Stimulated activated CD8-positive, alpha-beta memory T cell treated with anti-CD3 and anti-CD28 coated beads, Interleukin-12 subunit alpha, Interleukin-12 subunit beta, amount 100 ng/mL, for 24 hours (primary cell): Measurements from ENCODE around the gene NHS.
"Not testable (repeated sequence)": the region's sequence is repeated elsewhere in the genome, so short reads cannot be mapped to it uniquely, and the experiment has no call there.

ENCODE experiments used
- DNase-seq: peaks from one replicate; pipeline ENCODE4 v3.0.0-alpha.2; 2020; ENCODE audit errors: extremely low read depth

NHS gene

GRCh38 chrX:17549107-17549651 is 174.2 kb downstream of the NHS start:
- DNase-seq: no peak

GRCh38 chrX:17550011-17550410 is 175.0 kb downstream of the NHS start:
- DNase-seq: no peak

DNA sequence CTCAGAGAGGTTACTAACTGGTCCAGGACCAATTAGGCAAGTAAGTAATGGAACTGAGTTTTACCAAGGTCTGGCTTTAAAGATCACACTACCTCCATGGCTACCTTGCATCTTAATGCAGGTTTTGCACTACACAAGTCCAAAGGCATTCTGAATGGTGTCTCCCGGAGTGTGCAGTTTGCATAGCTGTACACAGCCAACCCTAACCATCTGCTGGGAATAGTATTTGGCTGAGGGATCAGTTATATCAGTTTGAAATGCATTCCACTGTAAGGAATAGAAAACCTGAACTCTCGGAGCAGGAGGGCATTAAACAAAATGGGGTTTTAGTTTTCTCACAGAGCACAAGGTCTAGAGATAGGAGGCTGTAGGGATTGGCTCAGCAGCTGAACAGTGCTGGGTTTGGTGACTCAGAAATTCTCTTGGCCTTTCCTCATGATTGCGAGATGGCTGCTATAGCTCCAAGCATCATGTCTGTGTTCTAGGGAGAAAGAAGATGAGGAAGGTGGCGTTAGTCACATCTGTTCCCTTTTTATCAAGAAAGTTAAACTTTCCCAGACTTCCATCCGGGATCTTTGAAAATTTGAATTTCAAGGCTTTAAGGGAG is 177.1 kb downstream of the NHS start:
- no peak for DNase-seq

DNA sequence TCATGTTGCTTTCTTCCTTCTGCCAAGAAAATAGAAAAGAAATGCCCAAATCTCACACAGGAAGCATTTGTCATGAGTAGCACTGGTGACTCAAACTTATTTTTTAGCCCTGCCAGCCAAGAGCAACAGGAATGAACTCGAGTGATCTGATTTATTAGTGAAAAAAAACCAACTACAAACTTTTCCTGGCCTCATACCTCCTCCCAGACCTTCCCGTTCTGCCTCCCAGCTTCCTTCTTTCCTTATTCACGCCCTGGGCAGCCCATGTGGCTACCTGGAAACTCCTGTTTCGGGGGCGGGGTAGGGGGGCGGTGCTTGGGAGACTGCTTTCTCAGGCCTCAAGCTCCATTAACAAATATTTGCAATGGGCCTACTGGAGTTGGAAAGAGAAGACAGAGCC is 178.5 kb downstream of the NHS start:
- DNase-seq: no peak

DNA sequence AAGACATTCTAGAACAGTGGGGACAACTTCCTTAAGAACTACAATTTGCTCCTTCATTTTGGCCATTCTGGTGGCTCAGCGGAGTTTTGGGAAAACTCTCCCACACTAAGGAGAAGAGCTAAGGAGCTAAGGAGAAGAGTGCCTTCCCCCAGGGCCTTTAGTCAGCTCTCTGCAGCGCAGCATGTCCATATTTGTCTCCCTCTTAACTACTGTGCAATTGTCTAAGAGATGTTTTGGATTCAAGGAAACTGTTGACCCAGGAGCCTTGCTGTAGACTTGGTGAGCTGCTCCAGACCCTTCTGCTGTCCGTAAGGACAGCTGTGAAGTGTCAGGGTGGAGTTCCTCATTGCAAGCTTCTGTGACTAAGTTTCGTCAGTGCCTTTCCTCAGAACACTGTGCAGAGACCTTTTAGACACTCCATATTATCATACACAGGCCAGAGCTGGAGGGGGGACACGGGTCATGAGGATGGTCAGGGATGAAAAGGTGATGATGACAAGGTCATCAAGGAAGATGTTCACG is 179.0 kb downstream of the NHS start:
- no peak for DNase-seq

DNA sequence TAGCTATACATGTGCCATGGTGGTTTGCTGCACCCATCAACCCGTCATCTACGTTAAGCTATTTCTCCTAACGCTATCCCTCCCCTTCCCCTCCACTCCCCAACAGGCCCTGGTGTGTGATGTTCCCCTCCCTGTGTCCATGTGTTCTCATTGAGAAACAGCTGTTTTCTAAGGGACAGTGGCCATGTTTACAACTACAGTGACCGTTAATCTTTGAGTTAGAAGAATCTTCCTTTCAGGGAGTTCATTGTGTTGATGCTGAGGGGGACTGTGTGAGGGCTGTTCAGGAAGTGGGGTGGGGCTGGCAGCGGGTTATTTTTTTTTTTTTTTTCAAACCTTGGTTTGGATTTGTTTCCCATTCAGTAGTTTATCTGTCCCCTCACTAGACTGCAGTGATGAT is 179.9 kb downstream of the NHS start:
- no peak for DNase-seq

DNA sequence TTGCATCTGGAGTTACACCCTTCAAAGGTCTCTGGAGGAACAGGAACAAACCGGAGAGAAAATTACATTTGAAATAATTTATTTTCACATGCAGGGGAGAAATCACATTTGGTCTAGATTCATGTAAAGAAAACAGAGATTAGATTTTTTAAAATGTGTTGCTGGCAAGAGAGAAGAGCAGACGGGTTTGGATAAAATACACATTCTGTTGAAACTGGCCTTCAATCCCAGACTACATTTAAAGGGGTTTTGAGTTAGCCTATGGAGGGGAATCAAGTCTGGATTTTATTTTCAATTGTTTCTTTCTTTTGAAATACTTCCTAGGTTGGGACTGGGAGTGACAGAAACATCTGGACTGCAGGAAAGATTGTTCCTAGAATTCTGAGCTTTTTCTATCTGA is 180.8 kb downstream of the NHS start:
- no peak for DNase-seq

DNA sequence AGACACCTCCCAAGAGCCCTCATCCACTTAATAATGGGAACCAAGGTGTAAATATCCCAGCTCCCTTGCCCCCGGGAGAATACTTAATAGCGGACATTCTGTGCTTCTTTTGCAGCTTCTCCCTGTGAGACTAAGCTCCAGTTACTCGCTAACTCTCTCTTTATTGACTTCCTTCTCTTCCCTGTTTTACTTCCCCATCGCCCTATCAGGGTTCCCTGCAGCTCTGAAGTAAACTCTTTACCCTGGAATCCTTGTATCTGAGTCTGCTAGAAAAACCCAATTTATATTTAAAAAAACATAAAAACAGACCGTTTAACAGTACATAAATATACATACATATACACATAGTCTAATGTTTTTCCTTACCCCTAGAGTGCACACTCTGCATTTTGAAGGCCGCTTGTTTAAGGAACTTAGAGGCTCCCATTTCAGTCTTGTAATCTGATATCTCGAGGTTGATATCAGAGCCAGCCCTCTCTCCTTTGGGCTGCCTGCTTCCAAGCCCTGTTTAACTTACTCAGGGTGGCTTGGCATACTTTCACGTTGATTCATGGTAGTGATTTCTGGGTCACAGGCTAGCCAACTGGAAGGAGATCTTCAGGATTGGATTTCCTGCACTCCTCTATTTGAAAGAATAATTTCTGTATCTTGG is 184.9 kb downstream of the NHS start:
- DNase-seq: no peak

- DNase-seq: no peak
These were observed 185.4 kb downstream of the NHS start for GRCh38 chrX:17560385-17560784.

DNA sequence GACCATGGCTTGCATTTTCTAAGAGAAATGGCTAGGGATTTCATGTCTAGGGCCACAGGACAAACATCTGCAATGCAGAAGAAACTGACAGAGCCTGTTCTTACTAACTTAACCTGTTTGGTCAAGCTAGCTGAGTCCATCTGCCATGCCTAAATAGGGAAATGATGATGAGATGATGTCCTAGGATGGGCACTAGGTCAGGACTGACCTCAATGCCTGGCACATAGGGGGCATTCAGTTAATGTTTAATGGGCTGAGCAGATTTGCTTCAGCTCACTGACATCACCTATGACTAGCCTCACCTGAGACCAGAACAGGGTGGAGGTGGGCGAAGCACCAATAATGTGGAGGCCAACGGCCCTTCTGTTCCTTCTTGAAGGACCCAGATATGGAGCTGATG is 188.1 kb downstream of the NHS start:
- no peak for DNase-seq

DNA sequence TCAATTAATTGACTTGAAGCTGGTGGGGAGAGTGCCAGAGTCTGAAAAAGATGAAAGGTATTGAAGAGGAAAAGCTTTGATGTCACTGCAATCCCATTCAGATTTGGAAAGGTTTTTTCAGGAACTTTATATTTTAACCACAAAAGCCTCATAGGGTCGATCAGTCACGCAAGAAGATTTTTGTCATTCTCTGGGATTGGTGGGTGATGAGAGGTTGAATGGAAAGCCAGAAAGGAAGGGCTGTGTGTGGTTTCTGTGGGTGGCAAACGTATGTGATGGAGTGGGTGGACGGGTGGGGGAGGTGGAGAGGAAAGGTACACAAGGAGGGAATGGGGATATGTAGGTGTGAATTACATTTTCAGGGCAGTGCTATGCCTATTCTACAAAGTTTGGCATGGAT is 188.5 kb downstream of the NHS start:
- no peak for DNase-seq

DNA sequence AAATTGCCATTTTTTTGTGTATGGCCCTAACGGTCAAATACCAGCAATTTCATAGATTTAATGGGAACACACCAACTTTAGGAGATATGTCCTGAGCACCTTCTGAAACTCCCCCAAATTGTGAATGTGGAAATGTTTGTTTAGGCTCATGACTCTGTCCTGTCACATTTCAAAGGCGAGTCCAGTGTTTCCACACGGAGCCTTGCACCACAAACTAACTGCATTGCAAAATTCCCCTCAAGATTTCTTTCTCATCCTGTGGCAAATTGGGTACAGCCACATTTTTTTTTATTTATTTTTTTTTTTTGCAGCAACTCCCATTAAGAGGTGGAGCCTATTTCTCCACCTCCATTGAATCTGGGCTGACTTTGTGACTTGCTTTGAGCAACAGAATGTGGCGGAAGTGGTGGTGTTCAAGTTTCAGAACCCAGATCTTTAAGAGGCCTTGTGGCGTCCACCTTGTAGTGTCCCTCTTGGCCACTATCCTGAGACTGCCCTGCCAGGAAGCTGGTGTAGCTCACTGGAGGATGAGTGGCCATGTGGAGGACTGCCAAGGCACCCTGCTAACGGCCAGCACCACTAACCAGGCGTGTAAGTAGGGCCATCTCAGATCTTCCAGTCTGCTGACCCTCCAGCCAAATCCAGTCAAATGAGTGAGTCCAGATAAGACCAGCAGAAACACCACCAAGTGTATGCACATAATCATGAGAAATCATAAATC is 189.8 kb downstream of the NHS start:
- no peak for DNase-seq

DNA sequence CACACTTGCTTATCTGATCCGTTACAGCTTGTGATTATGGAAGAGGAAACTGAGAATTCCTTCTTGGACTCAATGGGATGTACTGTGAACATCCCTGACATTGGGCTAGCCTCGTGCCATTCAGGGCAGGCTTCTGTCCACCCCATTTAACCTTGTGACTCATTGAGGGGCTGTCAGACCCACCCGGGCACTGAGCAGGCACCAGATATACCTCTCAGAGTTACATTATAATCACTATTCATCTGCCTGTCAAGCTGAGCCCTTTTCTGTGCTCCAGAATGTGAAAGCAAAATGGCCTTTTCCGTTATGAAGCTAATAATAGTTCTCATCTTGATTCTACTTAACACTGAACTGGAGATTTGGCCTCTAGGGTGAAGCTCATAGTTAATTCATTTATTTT is 191.7 kb downstream of the NHS start:
- no peak for DNase-seq

- DNase-seq: no peak
These were observed 192.2 kb downstream of the NHS start for GRCh38 chrX:17567187-17567586.

DNA sequence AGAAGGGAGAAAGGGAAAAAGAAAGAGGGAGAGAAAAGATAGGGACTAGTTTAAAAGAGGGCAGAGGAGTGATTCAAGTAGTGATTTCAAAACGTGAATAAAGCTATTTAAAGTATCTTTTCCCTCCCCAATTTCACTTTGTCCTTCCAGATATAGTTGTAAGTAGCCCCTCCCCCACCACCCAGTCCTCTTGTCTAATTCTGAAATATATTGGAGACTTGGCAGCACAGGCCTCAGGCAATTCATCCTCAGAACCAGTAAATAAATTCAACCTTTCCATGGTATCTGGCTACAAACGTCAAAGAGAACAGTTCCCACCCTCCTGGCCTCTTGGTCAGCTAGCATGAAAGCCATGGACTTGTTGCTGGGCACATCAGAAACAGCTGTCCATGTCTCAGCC is 192.8 kb downstream of the NHS start:
- DNase-seq: no peak

GRCh38 chrX:17568804-17569203 is 193.8 kb downstream of the NHS start:
- not testable (repeated sequence) for DNase-seq

- no peak for DNase-seq
These were observed 204.0 kb downstream of the NHS start for GRCh38 chrX:17579026-17579425.

DNA sequence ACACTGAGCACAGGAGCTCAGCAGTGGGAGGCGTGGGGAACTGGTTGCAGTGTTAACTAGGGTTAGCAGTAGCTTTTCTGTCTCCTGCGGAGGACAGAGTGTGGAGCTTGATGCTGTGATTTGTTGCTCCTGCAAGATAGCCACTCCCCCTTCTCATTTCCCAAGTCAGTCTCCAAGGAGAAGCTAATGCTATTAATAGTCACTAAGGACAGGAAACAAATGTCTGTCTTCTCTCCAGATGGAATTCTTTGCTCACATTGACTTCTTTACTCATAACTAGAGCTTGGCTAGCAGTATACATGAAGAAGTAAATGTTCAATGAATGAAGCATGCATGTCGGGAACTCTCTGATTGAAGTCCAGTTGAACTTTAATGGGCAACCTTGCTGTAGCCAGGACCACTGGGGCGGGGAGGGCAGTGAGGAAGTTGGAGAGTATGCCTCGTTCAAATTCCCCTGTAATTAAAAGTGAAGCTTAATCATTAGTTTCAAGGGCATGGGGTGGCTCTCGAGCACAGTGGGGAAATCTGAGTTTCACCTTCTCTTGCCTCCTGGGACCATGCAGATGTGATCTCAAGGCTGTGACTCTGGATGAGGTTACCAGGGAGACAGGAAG is 205.6 kb downstream of the NHS start:
- DNase-seq: no peak

- no peak for DNase-seq
These were observed 206.6 kb downstream of the NHS start for GRCh38 chrX:17581641-17582040.

- DNase-seq: no peak
These were observed 209.3 kb downstream of the NHS start for GRCh38 chrX:17584248-17584681.

GRCh38 chrX:17585006-17585405 is 210.0 kb downstream of the NHS start:
- no peak for DNase-seq

GRCh38 chrX:17587366-17587765 is 212.4 kb downstream of the NHS start:
- DNase-seq: no peak
